ENCODE data around the gene CDH23.

- TF ChIP-seq POLR2A (IDR thresholded peaks at IDR 0.05) (no peak), CTCF (IDR thresholded peaks at IDR 0.05) (no peak), EP300 (IDR thresholded peaks at IDR 0.05) (no peak)
Measured at GRCh38 chr10:71458387-71458786, 61.7 kb downstream of the CDH23 start.
